Neural cell (in vitro differentiated cells): ENCODE results near the gene DENND2A.

Experiments used
- EP300 ChIP-seq: fragments of 450-650 bp; conservative IDR thresholded peaks from 2 replicates; pipeline ENCODE4 v1.6.1; 2014; ENCODE audit warnings: antibody characterized with exemption, mild to moderate bottlenecking, moderate library complexity; ENCODE audit not compliant: poor library complexity, severe bottlenecking
- EZH2 ChIP-seq: fragments of 200-600, 300-800 bp; shearing (Covaris generic), sonication (generic); IDR thresholded peaks from 2 replicates; pipeline ENCODE4 v1.6.1; 2014; ENCODE audit warnings: antibody characterized with exemption, low read length, borderline replicate concordance, mild to moderate bottlenecking; ENCODE audit not compliant: insufficient read depth, poor library complexity, severe bottlenecking
- MXI1 ChIP-seq: fragments of 450-650 bp; conservative IDR thresholded peaks from 2 replicates; pipeline ENCODE4 v1.6.1; 2014; ENCODE audit warnings: antibody characterized with exemption, mild to moderate bottlenecking; ENCODE audit not compliant: poor library complexity, severe bottlenecking
- POLR2AphosphoS5 ChIP-seq: IDR thresholded peaks from 2 replicates; pipeline ENCODE4 v1.6.1; 2012
- RAD21 ChIP-seq: fragments of 450-650 bp; conservative IDR thresholded peaks from 2 replicates; pipeline ENCODE4 v1.6.1; 2014; ENCODE audit warnings: antibody characterized with exemption, mild to moderate bottlenecking, moderate library complexity
- SMC3 ChIP-seq: fragments of 450-650 bp; conservative IDR thresholded peaks from 2 replicates; pipeline ENCODE4 v1.6.1; 2014; ENCODE audit warnings: antibody characterized with exemption, mild to moderate bottlenecking, moderate library complexity; ENCODE audit not compliant: poor library complexity
- TAF1 ChIP-seq: IDR thresholded peaks from 2 replicates; pipeline ENCODE4 v1.6.1; 2012; ENCODE audit warnings: low read depth
- TF ChIP-seq, protein P1 (sequence below): fragments of 450-650 bp; IDR thresholded peaks from 2 replicates; pipeline ENCODE4 v1.5.1; 2014; ENCODE audit warnings: antibody characterized with exemption, mild to moderate bottlenecking, moderate library complexity; ENCODE audit not compliant: poor library complexity, severe bottlenecking
- TF ChIP-seq, protein P2 (sequence below): IDR thresholded peaks from 2 replicates; pipeline ENCODE4 v1.6.1; 2012; ENCODE audit warnings: borderline replicate concordance

DNA sequence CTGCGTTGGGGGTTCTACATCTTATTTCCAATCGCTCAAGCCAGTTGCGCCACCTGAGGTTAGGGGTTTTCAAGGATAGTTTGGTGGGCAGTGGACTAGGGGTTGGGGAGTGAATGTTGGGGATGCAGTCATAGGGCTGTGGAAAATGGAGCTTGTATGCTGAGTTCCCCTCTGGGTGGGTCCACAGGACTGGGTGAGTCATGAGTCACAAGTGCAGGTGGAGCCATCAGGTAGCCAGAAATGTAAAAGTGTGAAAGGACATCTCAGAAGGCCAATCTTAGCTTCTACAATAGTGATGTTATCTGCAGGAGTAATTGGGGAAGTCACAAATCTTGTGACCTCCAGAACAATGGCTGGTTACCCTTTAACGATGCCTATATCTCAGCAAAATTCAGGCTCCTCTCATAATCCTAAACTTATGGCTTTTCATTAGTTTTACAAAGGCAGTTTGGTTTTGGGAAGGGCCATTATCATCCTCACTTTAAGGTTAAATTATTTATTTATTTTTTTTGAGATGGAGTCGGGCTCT is 143.3 kb downstream of the DENND2A start:
- TF ChIP-seq, protein P1, sequence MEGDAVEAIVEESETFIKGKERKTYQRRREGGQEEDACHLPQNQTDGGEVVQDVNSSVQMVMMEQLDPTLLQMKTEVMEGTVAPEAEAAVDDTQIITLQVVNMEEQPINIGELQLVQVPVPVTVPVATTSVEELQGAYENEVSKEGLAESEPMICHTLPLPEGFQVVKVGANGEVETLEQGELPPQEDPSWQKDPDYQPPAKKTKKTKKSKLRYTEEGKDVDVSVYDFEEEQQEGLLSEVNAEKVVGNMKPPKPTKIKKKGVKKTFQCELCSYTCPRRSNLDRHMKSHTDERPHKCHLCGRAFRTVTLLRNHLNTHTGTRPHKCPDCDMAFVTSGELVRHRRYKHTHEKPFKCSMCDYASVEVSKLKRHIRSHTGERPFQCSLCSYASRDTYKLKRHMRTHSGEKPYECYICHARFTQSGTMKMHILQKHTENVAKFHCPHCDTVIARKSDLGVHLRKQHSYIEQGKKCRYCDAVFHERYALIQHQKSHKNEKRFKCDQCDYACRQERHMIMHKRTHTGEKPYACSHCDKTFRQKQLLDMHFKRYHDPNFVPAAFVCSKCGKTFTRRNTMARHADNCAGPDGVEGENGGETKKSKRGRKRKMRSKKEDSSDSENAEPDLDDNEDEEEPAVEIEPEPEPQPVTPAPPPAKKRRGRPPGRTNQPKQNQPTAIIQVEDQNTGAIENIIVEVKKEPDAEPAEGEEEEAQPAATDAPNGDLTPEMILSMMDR, result no peak
- TF ChIP-seq POLR2AphosphoS5, result no peak
- no peak for TF ChIP-seq EZH2
- no peak for TF ChIP-seq EP300
- no peak for TF ChIP-seq MXI1
- TF ChIP-seq, protein P2, sequence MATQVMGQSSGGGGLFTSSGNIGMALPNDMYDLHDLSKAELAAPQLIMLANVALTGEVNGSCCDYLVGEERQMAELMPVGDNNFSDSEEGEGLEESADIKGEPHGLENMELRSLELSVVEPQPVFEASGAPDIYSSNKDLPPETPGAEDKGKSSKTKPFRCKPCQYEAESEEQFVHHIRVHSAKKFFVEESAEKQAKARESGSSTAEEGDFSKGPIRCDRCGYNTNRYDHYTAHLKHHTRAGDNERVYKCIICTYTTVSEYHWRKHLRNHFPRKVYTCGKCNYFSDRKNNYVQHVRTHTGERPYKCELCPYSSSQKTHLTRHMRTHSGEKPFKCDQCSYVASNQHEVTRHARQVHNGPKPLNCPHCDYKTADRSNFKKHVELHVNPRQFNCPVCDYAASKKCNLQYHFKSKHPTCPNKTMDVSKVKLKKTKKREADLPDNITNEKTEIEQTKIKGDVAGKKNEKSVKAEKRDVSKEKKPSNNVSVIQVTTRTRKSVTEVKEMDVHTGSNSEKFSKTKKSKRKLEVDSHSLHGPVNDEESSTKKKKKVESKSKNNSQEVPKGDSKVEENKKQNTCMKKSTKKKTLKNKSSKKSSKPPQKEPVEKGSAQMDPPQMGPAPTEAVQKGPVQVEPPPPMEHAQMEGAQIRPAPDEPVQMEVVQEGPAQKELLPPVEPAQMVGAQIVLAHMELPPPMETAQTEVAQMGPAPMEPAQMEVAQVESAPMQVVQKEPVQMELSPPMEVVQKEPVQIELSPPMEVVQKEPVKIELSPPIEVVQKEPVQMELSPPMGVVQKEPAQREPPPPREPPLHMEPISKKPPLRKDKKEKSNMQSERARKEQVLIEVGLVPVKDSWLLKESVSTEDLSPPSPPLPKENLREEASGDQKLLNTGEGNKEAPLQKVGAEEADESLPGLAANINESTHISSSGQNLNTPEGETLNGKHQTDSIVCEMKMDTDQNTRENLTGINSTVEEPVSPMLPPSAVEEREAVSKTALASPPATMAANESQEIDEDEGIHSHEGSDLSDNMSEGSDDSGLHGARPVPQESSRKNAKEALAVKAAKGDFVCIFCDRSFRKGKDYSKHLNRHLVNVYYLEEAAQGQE, result no peak
- TF ChIP-seq SMC3, result no peak
- no peak for TF ChIP-seq RAD21
- TF ChIP-seq TAF1, result no peak
